OCI-LY3 (cell line): Measurements from ENCODE around the gene OBSL1.

Experiments used
- H2AFZ ChIP-seq: fragments of 200-600, 300-600 bp; shearing (Covaris generic); 2 replicates; pipeline ENCODE4 v1.6.0; 2014; ENCODE audit warnings: antibody characterized with exemption, low read depth, low read length
- H3K27ac ChIP-seq: fragments of 200-600, 300-600 bp; sonication (generic); 2 replicates; pipeline ENCODE4 v1.5.1; 2014; ENCODE audit warnings: mild to moderate bottlenecking, low read length, moderate library complexity, mixed read lengths
- H3K27me3 ChIP-seq: fragments of 200-600, 300-600 bp; sonication (generic); 2 replicates; pipeline ENCODE4 v1.6.1; 2014; ENCODE audit warnings: low read depth, low read length, mixed read lengths
- H3K36me3 ChIP-seq: fragments of 200-600, 300-600 bp; sonication (generic); replicated peaks from 2 replicates; pipeline ENCODE3; 2014; ENCODE audit warnings: low read depth, low read length, mixed read lengths
- H3K4me1 ChIP-seq: fragments of 300-600, 200-600 bp; sonication (generic); 2 replicates; pipeline ENCODE4 v1.6.1; 2014; ENCODE audit warnings: low read length, mixed read lengths
- H3K4me2 ChIP-seq: fragments of 200-600, 300-600 bp; sonication (generic); 2 replicates; pipeline ENCODE4 v1.6.1; 2014; ENCODE audit warnings: low read length, mixed read lengths
- H3K4me3 ChIP-seq: fragments of 300-600, 200-600 bp; sonication (generic); 2 replicates; pipeline ENCODE4 v1.5.1; 2014; ENCODE audit warnings: antibody characterized with exemption, mild to moderate bottlenecking, low read length, moderate library complexity
- H3K79me2 ChIP-seq: fragments of 300-600, 200-600 bp; shearing (Covaris generic); 2 replicates; pipeline ENCODE4 v1.6.1; 2014; ENCODE audit warnings: mild to moderate bottlenecking, low read length, mixed read lengths
- H3K9ac ChIP-seq: fragments of 300-600, 200-600 bp; shearing (Covaris generic); 2 replicates; pipeline ENCODE4 v1.6.0; 2014; ENCODE audit warnings: mild to moderate bottlenecking, low read length, moderate library complexity
- H3K9me3 ChIP-seq: fragments of 200-600, 300-600 bp; shearing (Covaris generic); 2 replicates; pipeline ENCODE4 v1.6.1; 2014; ENCODE audit warnings: low read length, mixed read lengths; ENCODE audit not compliant: insufficient read depth
- H4K20me1 ChIP-seq: fragments of 200-600, 300-600 bp; sonication (generic); 2 replicates; pipeline ENCODE4 v1.6.1; 2016; ENCODE audit warnings: low read length, mixed read lengths; ENCODE audit not compliant: insufficient read depth
- CTCF ChIP-seq: fragments of 200-600, 300-600 bp; sonication (generic); IDR thresholded peaks from 2 replicates; pipeline ENCODE4 v1.5.1; 2014; ENCODE audit warnings: antibody characterized with exemption, low read length, low read depth
- EZH2phosphoT487 ChIP-seq: fragments of 200-600 bp; shearing (Covaris generic); IDR thresholded peaks from 2 replicates; pipeline ENCODE4 v1.6.1; 2018; ENCODE audit warnings: antibody characterized with exemption, mixed run types, low read depth

The OBSL1 gene

GRCh38 chr2:219538956-219539788 is 32.2 kb downstream of the OBSL1 start:
- Histone ChIP-seq H4K20me1 (peaks cover 14% of the 10 kb centered on the region; the same call in 1 of the 2 replicates), H3K36me3 (peaks cover 8% of the 10 kb centered on the region), H3K79me2 (peaks cover 8% of the 10 kb centered on the region), H3K27me3 (no peaks in the 10 kb centered on the region), H3K4me2 (no peak overlapping the region), H3K9ac (no peak overlapping the region), H3K4me3 (no peak overlapping the region), H3K4me1 (peaks cover 6% of the 10 kb centered on the region), H3K9me3 (no peaks in the 10 kb centered on the region), H3K27ac (no peak overlapping the region), H2AFZ (no peak overlapping the region)
- TF ChIP-seq CTCF (no peak), EZH2phosphoT487 (no peak)

- Histone ChIP-seq H2AFZ (no peak overlapping the region), H3K9ac (no peak overlapping the region), H3K4me3 (no peak overlapping the region), H4K20me1 (peaks cover 14% of the 10 kb centered on the region; the same call in 1 of the 2 replicates), H3K27ac (no peak overlapping the region), H3K79me2 (peaks cover 8% of the 10 kb centered on the region), H3K4me1 (peaks cover 6% of the 10 kb centered on the region), H3K36me3 (peaks cover 8% of the 10 kb centered on the region), H3K27me3 (no peaks in the 10 kb centered on the region), H3K9me3 (no peaks in the 10 kb centered on the region), H3K4me2 (no peak overlapping the region)
- TF ChIP-seq EZH2phosphoT487 (no peak), CTCF (no peak)
Observed at GRCh38 chr2:219538504-219538951, 32.8 kb downstream of the OBSL1 start.

GRCh38 chr2:219537657-219538488 is 33.5 kb downstream of the OBSL1 start:
- Histone ChIP-seq H3K9me3 (no peaks in the 10 kb centered on the region), H3K79me2 (peaks cover 8% of the 10 kb centered on the region), H2AFZ (no peak overlapping the region), H3K27ac (no peak overlapping the region), H3K9ac (no peak overlapping the region), H4K20me1 (peaks cover 14% of the 10 kb centered on the region; the same call in 1 of the 2 replicates), H3K27me3 (no peaks in the 10 kb centered on the region), H3K4me3 (no peak overlapping the region), H3K4me2 (no peak overlapping the region), H3K36me3 (peaks cover 8% of the 10 kb centered on the region), H3K4me1 (peaks cover 6% of the 10 kb centered on the region)
- no peak for TF ChIP-seq CTCF
- no peak for TF ChIP-seq EZH2phosphoT487

- Histone ChIP-seq H3K4me1 (peaks cover under 1% of the 10 kb centered on the region), H3K36me3 (peaks cover 8% of the 10 kb centered on the region), H3K4me2 (no peak overlapping the region), H3K9me3 (no peaks in the 10 kb centered on the region), H3K27me3 (peaks cover 4% of the 10 kb centered on the region; the same call in 1 of the 2 replicates), H3K27ac (no peak overlapping the region), H3K79me2 (no peaks in the 10 kb centered on the region), H4K20me1 (peaks cover 7% of the 10 kb centered on the region; the same call in 1 of the 2 replicates), H2AFZ (no peak overlapping the region), H3K4me3 (no peak overlapping the region), H3K9ac (no peak overlapping the region)
- no peak for TF ChIP-seq CTCF
- no peak for TF ChIP-seq EZH2phosphoT487
Observed at GRCh38 chr2:219536967-219537366, 34.4 kb downstream of the OBSL1 start.
